Vagina (tissue), 2 donors: ENCODE data around the gene BRMS1. TPM values are rescaled to one million over a fixed set of nuclear protein-coding genes. Genes with fewer than 3 reads are reported as not detected.

ENCODE experiments used
- DNase-seq, 2 donors: peaks; one replicate each; pipeline ENCODE4 v3.0.0-alpha.2; 2017; ENCODE audit errors: extremely low spot score in 2 of 2
- H3K27ac ChIP-seq: fragments of 200-600 bp; sonication (generic); one replicate; pipeline ENCODE4 v1.5.1; 2019
- H3K27me3 ChIP-seq: fragments of 200-600 bp; sonication (generic); one replicate; pipeline ENCODE4 v1.5.1; 2019
- H3K36me3 ChIP-seq, 2 donors: fragments of 200-600 bp; sonication (generic); one replicate each; pipeline ENCODE4 v1.5.1; 2017 to 2019
- H3K4me1 ChIP-seq: fragments of 200-600 bp; sonication (generic); one replicate; pipeline ENCODE4 v1.5.1; 2019
- H3K4me3 ChIP-seq, 2 donors: fragments of 200-600 bp; sonication (generic); 1 replicate in 1 of 2; 2 replicates in 1 of 2; pipeline ENCODE4 v1.5.1; 2016 to 2019
- H3K9me3 ChIP-seq: fragments of 200-600 bp; sonication (generic); one replicate; pipeline ENCODE4 v1.5.1; 2019
- CTCF ChIP-seq, 3 experiments: fragments of 450-650 bp in 2 of 3; fragments of 200-600 bp in 1 of 3; sonication (generic) in 1 of 3; IDR thresholded peaks; one replicate each; pipeline ENCODE4 v1.5.1; 2017 to 2019; ENCODE audit warnings: antibody characterized with exemption in 3 of 3, mild to moderate bottlenecking in 2 of 3, moderate library complexity in 2 of 3
- POLR2A ChIP-seq, 2 donors: fragments of 450-650 bp; IDR thresholded peaks; one replicate each; pipeline ENCODE4 v1.6.1; 2017; ENCODE audit warnings: antibody characterized with exemption in 2 of 2, mild to moderate bottlenecking in 2 of 2, moderate library complexity in 2 of 2
- POLR2AphosphoS5 ChIP-seq, 2 donors: sonication (generic); formaldehyde crosslinking; IDR thresholded peaks; one replicate each; pipeline ENCODE4 v1.9.0; 2017; ENCODE audit warnings: antibody characterized with exemption in 2 of 2, mild to moderate bottlenecking in 2 of 2, low read depth in 1 of 2; ENCODE audit not compliant: insufficient read depth in 1 of 2
- intact Hi-C: fragments of 100-400 bp; cut with DNase I; formaldehyde crosslinking; loops from one replicate; pipeline ENCODE4 v1.15.1; 2023
- small RNA-seq: library from RNA; depleted of rRNA; stranded (forward); fragments of <200 nt; gene quantifications from one replicate; pipeline ENCODE3, GENCODE V24; 2016
- total RNA-seq: library from RNA; depleted of rRNA; stranded (reverse); fragments of >200 nt; gene quantifications from one replicate; pipeline ENCODE4 v1.2.3, GENCODE V29; 2016

BRMS1 gene
- total RNA-seq, 1 donor from 2014 or later, result 37.1 TPM

GRCh38 chr11:66287889-66288670 lies 56.8 kb downstream of the BRMS1 start:
- TF ChIP-seq CTCF (IDR thresholded peaks at IDR 0.05) (no peak), POLR2AphosphoS5 (IDR thresholded peaks at IDR 0.05; ENCODE audit: insufficient read depth in 1 of 2, low read depth in 1 of 2) (no peak), POLR2A (IDR thresholded peaks at IDR 0.05) (no peak)
- Histone ChIP-seq H3K27ac (peak overlapping the region; percentile 90), H3K4me3 (peak overlapping the region; percentile 92 to 98), H3K9me3 (no peaks in the 10 kb centered on the region), H3K36me3 (no peaks in the 10 kb centered on the region), H3K4me1 (peaks cover 42% of the 10 kb centered on the region), H3K27me3 (peaks cover 5% of the 10 kb centered on the region)
- intact Hi-C loops, result loop anchor here (10.0 kb wide), 1 partner anchor 63 kb away; no protein-coding TSS in a partner anchor
- DNase-seq, result no peak

Small RNA genes within 50 kb of the gene (small RNA-seq; reads per million reads assigned to genes)
- not detected for gene RF00017
- not detected for gene RNU1-84P

Other genes with a start within 250 kb of the BRMS1 start
- gene KLC2, start 87.4 kb downstream of the BRMS1 start, total RNA-seq, result 14.0 TPM
- gene RAB1B, start 76.5 kb downstream of the BRMS1 start, total RNA-seq, result 72.7 TPM
- 3.2 TPM for gene CNIH2, start 66.9 kb downstream of the BRMS1 start, total RNA-seq
- 130 TPM for gene YIF1A, start 56.0 kb downstream of the BRMS1 start, total RNA-seq
- gene TMEM151A, start 53.2 kb downstream of the BRMS1 start, total RNA-seq, result 1.7 TPM
- gene CD248, start 28.1 kb downstream of the BRMS1 start, total RNA-seq, result 45.2 TPM
- gene RIN1, start 8.7 kb downstream of the BRMS1 start, total RNA-seq, result 19.2 TPM
- 25.0 TPM for gene B4GAT1, start 2.5 kb upstream of the BRMS1 start, total RNA-seq
- gene SLC29A2, start 26.7 kb upstream of the BRMS1 start, total RNA-seq, result 4.2 TPM
- not detected for gene NPAS4, start 75.9 kb upstream of the BRMS1 start, total RNA-seq
- 49.4 TPM for gene MRPL11, start 93.7 kb upstream of the BRMS1 start, total RNA-seq
- gene PELI3, start 121.8 kb upstream of the BRMS1 start, total RNA-seq, result 21.6 TPM
- gene DPP3, start 135.3 kb upstream of the BRMS1 start, total RNA-seq, result 10.8 TPM
- 53.8 TPM for gene BBS1, start 165.5 kb upstream of the BRMS1 start, total RNA-seq
- 16.5 TPM for gene ZDHHC24, start 200.9 kb upstream of the BRMS1 start, total RNA-seq
- gene ACTN3, start 201.8 kb upstream of the BRMS1 start, total RNA-seq, result not detected
- 85.7 TPM for gene CTSF, start 223.5 kb upstream of the BRMS1 start, total RNA-seq
- gene CCDC87, start 248.0 kb upstream of the BRMS1 start, total RNA-seq, result 0.74 TPM
- gene CCS, start 248.1 kb upstream of the BRMS1 start, total RNA-seq, result 42.5 TPM